Colon (tissue), 2 donors: ENCODE data around the gene FBN3.

Source experiments
- FAIRE-seq: peaks from 2 replicates; lab custom pipeline; 2012; peaks lifted over from hg19 to GRCh38; lab: Jason Lieb, UNC
- donor health status: control.
- donor health status: control.

Gene FBN3

DNA sequence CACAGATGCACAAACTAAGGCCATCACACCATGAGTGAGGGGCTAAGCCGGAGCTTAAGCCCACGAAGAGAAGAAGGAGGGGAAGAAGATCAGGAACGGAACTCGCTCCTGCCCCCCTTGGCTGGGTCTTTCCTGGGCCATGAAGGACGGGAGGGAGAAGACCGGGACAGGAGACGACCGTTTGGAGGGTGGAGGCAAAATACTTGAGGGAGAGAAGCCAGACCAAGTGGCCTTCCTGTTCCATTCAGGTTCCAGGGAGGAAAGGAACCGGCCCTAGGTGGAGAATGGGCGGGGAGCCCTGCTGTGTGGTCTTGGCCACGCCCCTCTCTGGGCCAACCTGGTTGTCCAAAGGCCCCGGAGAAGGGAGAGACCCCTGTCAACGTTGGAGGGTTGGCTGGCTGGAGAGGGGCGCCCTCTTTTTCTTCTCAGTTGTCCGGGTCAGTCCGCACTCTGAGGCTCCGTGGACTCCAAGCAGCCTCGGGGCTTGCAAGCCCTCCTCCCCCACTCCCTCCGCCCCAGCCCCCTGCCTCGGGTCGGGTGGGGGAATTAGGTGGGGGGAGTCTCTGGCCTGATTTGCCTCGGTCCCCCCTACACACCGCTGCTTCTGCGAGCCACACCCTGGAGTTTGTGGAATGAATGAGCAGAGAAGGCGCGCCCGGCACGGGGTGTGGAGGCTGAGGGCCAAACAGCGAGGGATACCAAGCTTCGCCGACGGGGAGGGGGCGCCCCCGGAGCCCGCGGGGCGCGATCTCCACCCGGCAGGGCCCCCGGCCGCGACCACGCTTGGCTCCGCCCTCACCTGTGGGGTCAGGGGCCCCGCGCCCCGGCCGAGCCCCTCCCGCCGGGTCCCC is 757 bp downstream of the FBN3 start:
- no peak for FAIRE-seq

DNA sequence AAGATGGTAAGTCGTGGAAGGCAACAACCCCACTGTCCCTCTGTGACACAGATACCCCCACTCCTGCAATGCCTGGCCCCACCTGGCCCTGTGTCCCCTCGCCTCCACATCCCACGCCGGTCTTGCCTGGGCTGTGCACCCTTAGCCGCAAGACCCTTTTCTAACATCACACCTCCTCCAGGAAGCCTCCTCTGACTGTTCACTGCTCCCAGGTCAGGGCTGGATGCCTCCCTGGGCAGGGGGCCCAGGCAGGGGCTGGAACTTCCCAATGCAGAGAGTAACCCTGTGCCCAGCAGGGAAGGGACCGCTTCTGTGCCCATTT is 1.3 kb downstream of the FBN3 start:
- FAIRE-seq, result no peak

DNA sequence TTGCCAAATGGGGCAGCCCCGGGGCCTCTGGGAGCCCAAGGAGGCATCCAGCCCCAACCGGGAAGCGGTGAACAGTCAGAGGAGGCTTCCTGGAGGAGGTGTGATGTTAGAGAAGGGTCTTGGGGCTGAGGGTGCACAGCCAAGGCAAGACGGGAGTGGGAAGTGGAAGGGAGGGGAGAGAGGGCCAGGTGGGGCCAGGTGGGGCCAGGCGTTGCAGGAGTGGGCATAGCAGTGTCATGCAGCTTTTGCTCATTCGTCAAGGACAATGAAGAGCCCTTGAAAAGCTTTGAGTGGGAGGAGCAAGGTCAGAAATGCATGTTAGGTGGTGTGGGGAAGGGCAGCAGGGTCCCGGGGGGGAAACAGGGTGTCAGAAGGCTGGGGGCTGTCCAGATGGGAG is 1.8 kb downstream of the FBN3 start:
- FAIRE-seq, result no peak

DNA sequence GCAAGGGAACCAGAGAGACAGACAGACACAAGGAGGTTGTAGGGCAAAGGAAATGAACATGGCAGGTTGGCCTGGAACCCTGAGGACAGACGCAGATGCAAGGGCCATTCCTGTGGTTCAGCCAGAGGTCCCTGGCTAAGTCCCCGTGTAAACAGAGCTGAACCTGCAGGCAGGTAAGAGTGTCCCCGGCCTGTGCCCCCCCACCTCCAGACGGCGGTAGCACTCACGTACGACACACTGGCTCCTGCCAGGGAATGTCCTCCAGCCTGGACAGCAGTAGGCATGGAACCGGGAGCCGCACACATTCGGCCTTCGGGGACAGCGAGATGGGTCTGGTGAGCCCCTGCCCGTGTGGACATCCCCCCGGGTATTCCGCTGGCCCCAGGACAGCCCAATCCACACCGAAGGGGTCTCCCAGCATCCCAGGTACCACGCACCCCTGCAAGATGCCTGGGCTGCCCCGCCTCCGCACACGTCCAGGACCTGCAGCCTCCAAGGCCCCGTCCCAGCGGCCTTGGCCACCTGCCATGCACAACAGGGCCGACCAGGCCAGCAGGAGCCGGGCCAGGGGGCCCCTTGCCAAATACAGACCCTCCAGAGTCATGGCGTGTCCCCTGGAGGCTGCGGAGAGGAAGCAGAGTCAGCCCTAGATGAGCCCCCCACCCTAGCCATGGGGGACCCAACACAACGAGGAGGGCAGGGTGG is 2.4 kb downstream of the FBN3 start:
- no peak for FAIRE-seq

DNA sequence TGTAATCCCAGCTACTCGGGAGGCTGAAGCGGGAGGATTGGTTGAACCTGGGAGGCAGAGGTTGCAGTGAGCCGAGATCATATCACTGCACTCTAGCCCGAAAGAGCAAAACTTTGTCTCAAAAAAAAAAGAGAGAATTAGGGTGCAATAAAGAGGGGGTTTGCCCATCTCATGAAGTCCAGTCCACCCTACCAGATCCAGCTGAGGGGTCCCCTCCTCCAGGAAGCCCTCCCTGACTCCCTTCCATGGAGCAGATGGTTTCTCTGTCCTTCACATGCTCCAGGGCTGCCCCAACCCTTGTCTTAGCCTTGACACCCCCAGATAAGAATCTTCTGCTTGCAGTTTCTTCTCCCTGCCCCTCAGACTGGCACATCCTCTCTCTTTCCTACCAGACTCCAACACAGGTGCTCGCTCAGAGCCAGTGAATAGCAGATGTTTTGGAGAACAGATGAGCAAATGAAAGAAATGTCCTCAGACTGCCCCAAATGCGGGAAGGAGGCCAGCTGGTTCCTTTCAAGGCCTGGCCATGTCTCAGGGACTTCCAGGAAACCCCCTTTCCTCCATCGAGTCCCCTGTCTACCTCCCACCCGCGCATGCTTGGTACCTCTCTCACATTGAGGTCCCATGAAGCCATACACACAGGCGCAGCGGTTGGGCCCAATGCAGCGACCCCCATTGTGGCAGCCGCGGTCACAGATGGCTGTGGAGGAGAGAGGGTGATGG is 5.0 kb downstream of the FBN3 start:
- FAIRE-seq, result no peak

DNA sequence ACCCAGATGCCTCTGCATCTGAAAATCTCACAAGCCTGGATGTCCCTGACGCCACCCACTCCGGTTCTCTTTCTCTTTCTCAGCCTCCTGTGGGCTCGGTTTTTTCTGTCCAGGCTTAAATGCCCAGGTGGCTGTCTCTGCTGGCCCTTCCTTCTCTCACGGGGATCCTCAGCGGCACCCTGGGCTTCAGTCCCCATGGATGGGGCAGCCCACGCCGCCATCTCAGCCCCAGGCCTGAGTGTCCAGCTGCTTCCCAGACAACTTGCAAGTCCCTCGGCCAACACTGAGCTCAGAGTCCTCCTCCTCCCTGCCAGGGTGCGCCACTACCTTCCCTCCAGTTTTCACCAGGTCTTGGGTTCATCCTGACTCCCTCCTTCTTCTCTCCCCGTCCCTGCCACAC is 6.4 kb downstream of the FBN3 start:
- FAIRE-seq, result no peak

DNA sequence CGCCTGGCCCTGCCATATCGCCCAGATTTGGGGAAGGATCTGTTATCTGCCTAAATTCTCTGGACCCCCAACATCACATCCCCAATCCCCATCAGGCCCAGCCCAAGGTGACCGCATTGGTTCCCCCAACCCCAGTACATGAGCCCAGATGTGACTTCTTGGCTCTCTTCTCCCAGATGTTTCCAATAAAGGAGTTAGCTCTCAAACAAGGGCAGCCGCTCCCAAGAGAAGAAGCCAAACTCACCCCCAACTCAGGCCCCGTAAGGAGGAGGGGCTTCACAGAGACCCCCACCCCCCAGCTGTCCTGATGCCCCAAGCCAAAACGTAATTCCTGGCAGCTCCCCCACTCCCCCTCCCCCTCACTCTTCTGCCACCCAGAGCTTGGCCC is 6.9 kb downstream of the FBN3 start:
- FAIRE-seq, result no peak

DNA sequence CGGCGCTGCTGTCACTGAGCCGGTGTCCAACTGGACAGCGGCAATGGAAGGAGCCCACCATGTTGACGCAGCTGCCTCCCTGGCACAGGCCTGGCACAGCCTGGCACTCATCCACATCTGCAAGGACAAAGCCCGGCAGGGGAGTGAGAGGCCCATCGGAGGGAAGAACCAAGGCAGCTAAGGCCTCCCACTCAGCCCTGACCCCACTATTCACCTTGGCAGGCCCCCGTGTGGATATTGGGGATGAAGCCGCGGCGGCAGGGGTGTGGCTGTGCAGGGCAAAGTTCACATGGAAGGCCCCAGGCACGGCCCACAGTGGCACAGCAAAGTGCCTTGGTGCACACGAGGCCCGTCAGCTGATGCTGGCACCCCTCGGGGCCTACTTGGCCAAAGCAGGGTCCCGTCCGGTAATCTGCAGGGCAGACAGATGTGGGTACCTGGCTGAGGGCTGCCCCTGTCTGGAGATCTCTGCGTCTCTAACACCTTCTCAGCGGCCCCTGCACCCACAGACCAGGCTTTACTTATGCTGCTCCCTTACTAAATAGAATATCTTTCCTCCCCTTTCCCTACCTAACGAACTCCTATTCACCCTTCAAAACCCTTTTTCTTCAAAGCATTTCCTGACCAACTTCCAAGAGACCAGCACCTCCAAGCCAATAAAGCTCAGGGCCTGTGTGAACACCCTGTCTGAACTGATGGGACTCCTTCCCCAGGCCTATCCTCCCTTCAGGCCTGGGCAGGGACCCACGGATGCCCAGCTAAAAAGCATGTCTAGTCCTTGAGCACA is 7.5 kb downstream of the FBN3 start:
- FAIRE-seq, result no peak

DNA sequence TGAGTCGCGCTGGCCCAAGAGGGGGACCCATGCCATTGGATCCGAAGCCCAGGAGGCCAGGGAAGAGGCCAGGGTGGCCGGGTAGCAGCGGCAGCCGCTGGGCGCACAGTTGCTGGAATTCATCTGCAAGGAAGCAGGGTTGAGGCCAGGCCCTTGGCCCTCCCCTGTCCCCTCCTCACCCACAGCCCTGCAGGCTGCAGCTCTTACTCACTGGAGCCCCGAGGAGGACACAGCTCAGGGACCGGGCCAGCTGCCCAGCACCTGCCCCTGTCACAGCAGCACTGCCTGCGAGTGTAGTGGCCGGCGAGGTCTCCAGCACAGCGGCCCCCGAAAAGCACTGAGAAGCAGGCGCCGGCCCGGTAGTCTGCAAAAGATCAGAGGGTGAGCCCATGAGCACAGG is 11.2 kb downstream of the FBN3 start:
- no peak for FAIRE-seq

DNA sequence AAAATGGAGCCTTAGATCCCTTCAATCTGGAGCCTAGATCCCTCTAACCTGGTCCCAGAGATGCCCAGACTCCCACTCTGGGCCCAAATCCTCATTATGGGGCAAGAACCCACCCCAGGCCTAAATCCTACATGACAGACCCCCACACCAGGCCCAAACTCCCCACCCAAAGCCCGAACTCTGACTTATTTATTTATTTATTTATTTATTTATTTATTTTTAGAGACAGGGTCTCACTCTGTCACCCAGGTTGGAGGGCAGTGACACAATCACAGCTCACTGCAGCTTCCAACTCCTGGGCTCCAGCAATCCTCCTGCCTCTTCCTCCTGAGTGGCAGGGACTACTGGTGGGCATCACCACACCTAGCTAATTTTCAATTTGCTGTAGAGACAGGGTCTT is 12.0 kb downstream of the FBN3 start:
- FAIRE-seq, result no peak

DNA sequence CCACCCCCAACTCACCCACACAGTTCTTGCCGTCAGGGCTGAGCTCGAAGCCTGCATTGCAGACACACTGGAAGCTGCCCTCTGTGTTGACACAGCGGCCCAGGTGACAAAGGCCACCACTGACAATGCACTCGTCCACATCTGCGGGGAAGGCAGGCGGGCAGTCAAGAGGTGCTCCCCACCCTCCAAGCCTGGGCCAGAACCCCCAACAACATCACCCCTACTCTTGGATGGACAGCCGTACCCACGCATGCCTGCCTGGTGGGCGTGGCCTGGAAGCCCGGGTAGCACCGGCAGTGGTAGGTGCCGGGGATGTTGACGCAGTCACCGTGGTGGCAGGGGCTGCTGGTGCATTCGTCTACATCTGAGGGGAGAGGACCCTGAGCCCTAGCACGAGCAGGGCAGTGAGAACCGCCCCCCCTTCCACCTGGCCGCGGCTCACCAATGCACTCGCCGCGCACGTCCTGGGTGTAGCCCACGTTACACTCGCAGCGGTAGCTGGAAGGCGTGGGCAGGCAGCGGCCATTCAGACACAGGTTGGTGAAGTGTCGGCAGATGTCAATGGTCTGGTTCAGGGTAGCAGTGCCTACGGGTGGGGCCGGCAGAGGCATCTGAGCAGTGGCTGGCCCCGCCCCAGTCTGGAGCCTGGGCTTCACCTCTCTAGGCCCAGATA is 13.3 kb downstream of the FBN3 start:
- FAIRE-seq, result no peak

DNA sequence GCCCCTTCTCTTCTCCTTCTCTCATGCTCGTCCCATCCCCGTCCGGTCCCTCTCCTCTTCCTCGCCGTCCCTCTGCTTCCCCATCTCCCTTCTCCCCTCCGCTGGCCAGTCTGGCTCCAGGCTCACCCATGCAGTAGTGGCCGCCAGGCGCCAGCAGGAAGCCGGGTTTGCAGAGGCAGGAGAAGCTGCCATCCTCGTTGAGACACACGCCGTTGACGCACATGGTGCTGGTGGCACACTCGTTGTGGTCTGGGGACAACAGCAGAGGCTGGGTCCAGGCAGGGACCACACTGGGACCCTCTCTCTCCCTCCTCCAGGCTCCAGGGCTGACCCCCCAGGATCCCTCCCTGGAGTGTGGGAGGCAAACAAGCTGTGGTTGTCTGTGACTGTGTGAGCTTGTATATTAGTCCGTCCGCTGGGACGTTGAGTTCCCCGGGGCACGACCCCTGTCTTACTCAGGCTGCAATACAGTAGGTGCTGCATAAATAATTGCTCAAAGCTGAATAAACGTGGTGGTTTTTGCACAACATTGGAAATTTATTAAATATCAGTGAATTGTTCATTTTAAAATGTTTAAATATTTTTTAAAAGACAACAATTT is 16.4 kb downstream of the FBN3 start:
- FAIRE-seq, result no peak

DNA sequence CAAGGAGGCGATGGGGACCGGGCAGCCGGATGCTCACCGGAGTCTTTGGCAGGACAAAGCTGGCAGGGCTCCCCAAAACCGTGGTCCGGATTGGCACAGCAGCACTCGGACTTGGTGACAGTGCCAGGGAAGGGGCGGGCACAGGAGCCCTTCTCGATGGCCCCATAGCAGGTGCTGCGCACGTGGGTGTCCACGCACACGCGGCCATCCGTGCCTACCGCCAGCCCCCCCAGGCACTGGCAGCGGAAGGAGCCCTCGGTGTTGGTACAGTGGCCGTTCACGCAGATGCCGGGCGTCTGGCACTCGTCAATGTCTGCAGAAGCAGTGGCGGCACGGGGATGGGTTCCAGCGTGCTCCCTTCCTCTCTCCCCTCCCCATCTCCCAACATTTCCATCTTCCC is 17.9 kb downstream of the FBN3 start:
- no peak for FAIRE-seq

DNA sequence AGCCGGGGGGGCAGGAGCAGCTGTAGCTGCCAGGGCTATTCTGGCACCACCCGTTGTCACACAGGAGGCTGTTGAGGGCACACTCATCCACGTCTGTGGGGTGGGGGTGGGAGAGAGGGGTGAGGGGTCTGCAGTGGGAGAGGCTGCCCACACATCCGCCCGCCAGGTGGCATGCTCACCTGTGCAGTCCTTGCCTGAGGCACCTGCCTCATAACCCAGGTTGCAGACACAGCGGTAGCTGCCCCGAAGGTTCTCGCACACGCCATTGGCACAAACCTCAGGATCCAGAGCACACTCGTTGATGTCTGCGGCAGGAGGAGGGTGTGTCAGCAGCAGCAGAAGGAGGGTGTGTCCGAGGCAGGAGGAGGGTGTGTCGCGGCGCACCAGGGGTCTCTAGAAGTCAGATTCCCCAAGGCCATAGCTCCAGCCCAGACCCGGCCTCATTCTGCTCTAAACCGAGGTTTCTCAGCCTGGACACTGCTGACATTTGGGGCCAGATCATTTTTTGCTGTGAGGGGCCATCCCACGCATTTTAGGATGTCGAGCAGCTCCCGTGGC is 20.3 kb downstream of the FBN3 start:
- FAIRE-seq, result no peak

DNA sequence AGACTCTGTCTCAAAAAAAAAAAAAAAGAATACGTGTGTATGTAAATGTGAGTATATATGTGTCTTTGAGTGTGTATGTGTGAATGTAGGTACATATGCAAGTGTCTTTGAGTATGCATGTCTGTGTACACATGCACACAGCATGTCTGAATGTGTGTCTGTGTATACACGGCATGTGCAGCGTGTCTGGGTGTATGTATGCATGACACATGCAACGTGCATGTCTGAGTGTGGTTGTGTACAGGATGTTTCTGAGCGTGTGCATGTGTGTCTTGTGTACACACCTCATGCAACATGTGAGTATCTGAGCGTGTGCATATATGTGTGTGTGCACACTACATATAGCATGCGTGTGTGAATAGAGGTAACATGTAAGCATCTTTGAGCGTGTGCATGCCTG is 20.8 kb downstream of the FBN3 start:
- no peak for FAIRE-seq

DNA sequence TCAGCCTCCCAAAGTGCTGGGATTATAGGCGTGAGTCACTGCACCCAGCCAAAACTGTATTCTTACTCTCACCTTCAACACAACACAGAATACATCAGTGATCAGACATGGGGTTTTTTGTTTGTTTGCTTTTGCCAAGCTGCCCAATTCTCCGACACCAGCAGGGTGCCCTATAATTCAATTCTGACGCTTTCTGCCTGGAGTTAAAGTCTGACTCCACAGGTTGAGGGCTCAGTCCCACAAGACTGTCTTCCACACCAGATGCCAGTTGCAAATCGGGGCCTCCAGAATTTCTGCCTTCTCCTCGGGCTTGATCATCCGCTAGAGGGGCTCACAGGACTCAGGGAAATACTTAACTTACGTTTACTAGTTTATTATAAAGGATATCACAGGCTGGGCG is 22.1 kb downstream of the FBN3 start:
- no peak for FAIRE-seq

DNA sequence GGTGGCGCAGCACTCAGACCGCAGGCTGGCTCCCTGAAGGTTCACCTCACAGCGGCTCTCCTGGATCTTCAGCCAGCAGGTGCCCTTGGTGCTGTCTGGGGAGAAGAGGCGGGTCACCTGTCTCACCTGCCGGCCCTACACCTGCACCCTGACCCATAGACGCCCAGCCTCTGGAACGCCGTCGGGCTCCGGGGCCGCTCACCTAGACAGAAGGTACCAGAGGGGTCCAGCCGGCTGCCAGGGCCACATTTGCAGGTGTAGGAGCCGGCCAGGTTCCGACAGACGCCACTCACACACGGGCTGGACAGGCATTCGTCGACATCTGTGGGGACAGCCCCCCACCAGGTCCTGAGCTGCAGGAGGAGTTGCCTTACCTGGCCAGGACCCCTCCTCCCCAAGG is 22.9 kb downstream of the FBN3 start:
- no peak for FAIRE-seq

DNA sequence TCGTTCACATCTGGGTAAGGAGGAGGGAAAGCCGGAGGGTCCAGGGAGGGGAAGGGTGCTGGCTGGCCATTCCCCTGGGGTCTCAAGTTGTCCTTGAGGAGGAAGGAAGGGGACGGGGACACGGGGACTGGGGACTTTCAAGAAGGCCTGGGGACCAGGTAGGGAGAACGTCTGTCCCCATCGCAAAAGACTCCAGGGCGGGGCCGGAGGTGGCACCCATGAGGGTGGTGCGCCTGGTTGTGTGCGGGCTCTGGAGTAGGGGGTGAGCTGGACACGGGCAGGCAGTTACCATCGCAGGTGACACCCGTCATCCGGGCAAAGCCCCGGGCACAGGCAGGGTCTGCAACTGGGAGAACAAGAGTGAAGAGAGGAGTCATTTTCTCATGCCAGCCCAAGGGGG is 23.4 kb downstream of the FBN3 start:
- FAIRE-seq, result no peak

DNA sequence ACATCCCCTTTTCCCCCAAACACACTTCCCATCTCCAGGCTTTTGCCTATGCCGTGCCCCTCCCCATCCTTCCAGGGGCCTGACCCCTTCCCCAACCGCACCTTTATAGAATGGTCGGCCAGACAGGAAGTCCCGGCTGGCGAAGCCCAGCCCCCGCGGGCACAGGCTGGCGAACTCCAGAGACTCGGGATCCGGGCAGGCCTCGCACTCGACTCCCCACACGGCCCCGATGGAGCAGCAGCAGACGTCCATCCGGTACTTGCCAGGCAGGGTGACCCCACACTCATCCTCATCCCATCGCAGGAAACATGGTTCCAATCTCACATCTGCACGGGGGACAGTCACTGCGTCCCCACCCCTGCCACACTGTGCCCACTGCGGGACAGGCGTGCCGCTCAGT is 25.7 kb downstream of the FBN3 start:
- FAIRE-seq, result no peak

DNA sequence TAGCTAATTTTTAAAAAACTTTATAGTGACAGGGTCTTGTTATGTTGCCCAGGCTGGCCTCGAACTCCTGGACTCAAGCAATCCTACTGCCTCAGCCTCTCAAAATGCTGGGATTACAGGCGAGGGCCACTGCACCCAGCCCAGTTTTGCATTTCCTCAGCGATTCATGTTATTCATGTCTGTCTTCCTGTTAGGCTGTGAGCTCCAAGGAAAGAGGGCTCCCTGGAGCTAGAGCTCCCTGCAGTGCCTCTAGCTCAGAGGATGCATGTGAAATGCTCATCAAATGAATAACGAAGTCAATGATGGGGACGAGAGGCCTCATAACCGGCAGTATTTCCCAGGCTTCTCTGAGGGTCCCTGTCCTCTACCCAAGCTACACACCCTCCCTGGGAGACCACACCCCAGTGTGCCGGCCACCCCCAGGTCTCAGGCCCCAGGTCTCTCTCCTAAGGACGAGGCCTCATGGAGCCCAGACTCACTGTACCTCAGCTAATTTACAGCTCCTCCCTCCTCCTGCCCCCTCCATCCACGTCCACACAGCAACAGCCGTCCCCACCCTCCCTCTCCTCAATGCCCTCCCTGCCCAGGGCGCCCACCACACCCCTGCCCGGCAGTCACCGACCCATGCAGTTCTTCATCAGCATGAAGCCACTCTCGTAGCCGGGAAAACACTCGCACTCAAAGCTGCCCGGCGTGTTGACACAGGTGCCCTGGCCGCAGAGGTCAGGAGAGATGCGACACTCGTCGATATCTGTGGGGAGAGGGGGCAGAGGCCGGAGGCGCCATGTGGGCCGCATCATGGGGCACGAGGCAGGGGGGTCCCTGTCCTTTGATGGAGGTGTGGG is 28.5 kb downstream of the FBN3 start:
- no peak for FAIRE-seq
